H1 (cell line): ENCODE results near the gene WBP1. TPM values are rescaled to one million over a fixed set of nuclear protein-coding genes. Genes with fewer than 3 reads are reported as not detected.

ENCODE experiments used
- CTCF ChIA-PET: fragments of 300-600 bp; sonication (Branson Sonifier 250); formaldehyde crosslinking; loops from one replicate; lab custom pipeline; 2021; ENCODE audit not compliant: partially characterized antibody; lab: Charles Lee
- POLR2A ChIA-PET: fragments of 300-600 bp; sonication (Branson Sonifier 250); formaldehyde crosslinking; loops from one replicate; lab custom pipeline; 2021; ENCODE audit warnings: inconsistent platforms; ENCODE audit not compliant: partially characterized antibody; lab: Charles Lee
- DNase-seq, 2 experiments: peaks; one replicate each; pipeline versions ENCODE4 v3.0.0 to v3.0.0-alpha.2; 2010 to 2022; ENCODE audit warnings: low spot score in 2 of 2, low read depth in 1 of 2, mixed read lengths in 1 of 2
- FAIRE-seq: peaks from 2 replicates; lab custom pipeline; 2011; peaks lifted over from hg19 to GRCh38; lab: Jason Lieb, UNC
- H2AFZ ChIP-seq: 2 replicates; pipeline ENCODE4 v1.8.1; 2012; ENCODE audit warnings: low read length, inconsistent platforms
- H2AK5ac ChIP-seq: 2 replicates; pipeline ENCODE4 v1.6.1; 2013; ENCODE audit warnings: low read depth, low read length
- H2BK120ac ChIP-seq: replicated peaks from 2 replicates; pipeline ENCODE3; 2013; ENCODE audit warnings: low read depth, low read length, inconsistent platforms
- H2BK12ac ChIP-seq: 2 replicates; pipeline ENCODE4 v1.6.1; 2013; ENCODE audit warnings: low read depth, low read length
- H2BK15ac ChIP-seq: 2 replicates; pipeline ENCODE4 v1.6.1; 2013; ENCODE audit warnings: low read length
- H2BK20ac ChIP-seq: 2 replicates; pipeline ENCODE4 v1.6.1; 2013; ENCODE audit warnings: low read length
- H2BK5ac ChIP-seq: 2 replicates; pipeline ENCODE4 v1.6.1; 2013; ENCODE audit warnings: low read depth, low read length
- H3K14ac ChIP-seq: 2 replicates; pipeline ENCODE4 v1.6.1; 2013; ENCODE audit warnings: inconsistent platforms; ENCODE audit not compliant: insufficient read length
- H3K18ac ChIP-seq: 2 replicates; pipeline ENCODE4 v1.6.1; 2013; ENCODE audit warnings: low read length; ENCODE audit errors: extremely low read depth
- H3K23ac ChIP-seq: 2 replicates; pipeline ENCODE4 v1.6.1; 2013; ENCODE audit warnings: inconsistent platforms; ENCODE audit not compliant: insufficient read length
- H3K23me2 ChIP-seq: 2 replicates; pipeline ENCODE4 v1.6.1; 2013; ENCODE audit warnings: low read depth, low read length
- H3K27ac ChIP-seq: 2 replicates; pipeline ENCODE4 v1.6.1; 2011; ENCODE audit warnings: low read depth, low read length, inconsistent platforms
- H3K27me3 ChIP-seq, 4 experiments: replicated peaks in 1 of 4; 1 replicate in 1 of 4; 2 replicates in 3 of 4; pipeline versions ENCODE4 v1.6.1 to v1.8.1; 2011 to 2013; ENCODE audit warnings: low read length in 3 of 4, mild to moderate bottlenecking in 3 of 4, inconsistent platforms in 2 of 4, mixed read lengths in 2 of 4, moderate library complexity in 1 of 4; ENCODE audit not compliant: control insufficient read depth in 3 of 4, insufficient read depth in 3 of 4; ENCODE audit errors: extremely low read depth in 1 of 4
- H3K36me3 ChIP-seq, 4 experiments: 2 replicates each; pipeline versions ENCODE4 v1.6.1 to v1.8.1; 2011 to 2013; ENCODE audit warnings: mild to moderate bottlenecking in 4 of 4, low read length in 3 of 4, moderate library complexity in 2 of 4, control low read depth in 1 of 4, inconsistent platforms in 1 of 4; ENCODE audit not compliant: insufficient read depth in 4 of 4, control insufficient read depth in 2 of 4
- H3K4ac ChIP-seq: replicated peaks from 2 replicates; pipeline ENCODE3; 2013; ENCODE audit warnings: low read length, low read depth, mixed read lengths, inconsistent platforms; ENCODE audit not compliant: insufficient read length
- H3K4me1 ChIP-seq, 4 experiments: replicated peaks in 1 of 4; 1 replicate in 1 of 4; 2 replicates in 3 of 4; pipeline versions ENCODE4 v1.6.1 to v1.8.1; 2011 to 2013; ENCODE audit warnings: low read length in 3 of 4, inconsistent platforms in 2 of 4, mixed read lengths in 1 of 4; ENCODE audit not compliant: insufficient read depth in 4 of 4, control insufficient read depth in 3 of 4
- H3K4me2 ChIP-seq, 2 experiments: 2 replicates each; pipeline versions ENCODE4 v1.6.1 to v1.8.1; 2011 to 2013; ENCODE audit warnings: low read depth in 2 of 2, low read length in 2 of 2, control low read depth in 1 of 2, inconsistent platforms in 1 of 2, mild to moderate bottlenecking in 1 of 2; ENCODE audit not compliant: insufficient read depth in 1 of 2
- H3K4me3 ChIP-seq, 4 experiments: fragments of 200-600, 300-600 bp in 1 of 4; sonication (generic), shearing (Covaris generic), sonication (Bioruptor Twin) in 1 of 4; 2 replicates each; pipeline versions ENCODE4 v1.5.1 to v1.8.1; 2011 to 2016; ENCODE audit warnings: low read length in 4 of 4, low read depth in 3 of 4, control low read depth in 2 of 4, inconsistent platforms in 2 of 4, mild to moderate bottlenecking in 2 of 4, mixed read lengths in 1 of 4, moderate library complexity in 1 of 4; ENCODE audit not compliant: insufficient read depth in 2 of 4; ENCODE audit errors: extremely low read depth in 1 of 4
- H3K56ac ChIP-seq: replicated peaks from 2 replicates; pipeline ENCODE3; 2013; ENCODE audit warnings: low read depth, mild to moderate bottlenecking, mixed read lengths, low read length, inconsistent platforms; ENCODE audit not compliant: insufficient read length
- H3K79me1 ChIP-seq: 2 replicates; pipeline ENCODE4 v1.6.1; 2013; ENCODE audit warnings: low read depth, low read length, control low read depth
- H3K79me2 ChIP-seq, 2 experiments: 2 replicates each; pipeline versions ENCODE4 v1.6.1 to v1.8.1; 2012 to 2013; ENCODE audit warnings: low read length in 2 of 2, mild to moderate bottlenecking in 2 of 2, inconsistent platforms in 1 of 2; ENCODE audit not compliant: insufficient read depth in 2 of 2, control insufficient read depth in 1 of 2
- H3K9ac ChIP-seq, 4 experiments: replicated peaks in 1 of 4; 1 replicate in 1 of 4; 2 replicates in 3 of 4; pipeline versions ENCODE4 v1.6.1 to v1.8.1; 2011 to 2013; ENCODE audit warnings: low read depth in 3 of 4, low read length in 3 of 4, control low read depth in 2 of 4, mild to moderate bottlenecking in 2 of 4, moderate library complexity in 2 of 4, inconsistent platforms in 1 of 4; ENCODE audit errors: extremely low read depth in 1 of 4
- H3K9me3 ChIP-seq, 2 experiments: 2 replicates each; pipeline versions ENCODE4 v1.6.1 to v1.8.1; 2012 to 2013; ENCODE audit warnings: mild to moderate bottlenecking in 2 of 2, moderate library complexity in 2 of 2, control low read depth in 1 of 2, inconsistent platforms in 1 of 2, low read depth in 1 of 2, low read length in 1 of 2, mixed read lengths in 1 of 2; ENCODE audit not compliant: insufficient read depth in 2 of 2
- H4K20me1 ChIP-seq, 2 experiments: replicated peaks in 1 of 2; 2 replicates each; pipeline versions ENCODE3 to v1.8.1; 2011 to 2013; ENCODE audit warnings: inconsistent platforms in 2 of 2, low read length in 2 of 2, mild to moderate bottlenecking in 1 of 2; ENCODE audit not compliant: insufficient read depth in 2 of 2, control insufficient read depth in 1 of 2
- H4K5ac ChIP-seq: 2 replicates; pipeline ENCODE4 v1.6.1; 2013; ENCODE audit warnings: low read length, low read depth, mixed read lengths, inconsistent platforms; ENCODE audit not compliant: insufficient read length
- H4K8ac ChIP-seq: 2 replicates; pipeline ENCODE4 v1.8.0; 2013; ENCODE audit warnings: mild to moderate bottlenecking, moderate library complexity, low read length, inconsistent platforms; ENCODE audit not compliant: insufficient read depth; ENCODE audit errors: extremely low read depth
- H4K91ac ChIP-seq: replicated peaks from 2 replicates; pipeline ENCODE3; 2013; ENCODE audit warnings: low read length, mixed read lengths, inconsistent platforms; ENCODE audit not compliant: insufficient read length
- ATF2 ChIP-seq: IDR thresholded peaks from 2 replicates; pipeline ENCODE4 v1.6.1; 2012; ENCODE audit warnings: low read length, inconsistent platforms
- KDM1A ChIP-seq: fragments of 200-600, 300-600 bp; sonication (generic); IDR thresholded peaks from 2 replicates; pipeline ENCODE4 v1.7.1; 2016; ENCODE audit warnings: mild to moderate bottlenecking, low read length, borderline replicate concordance
- MAFK ChIP-seq: IDR thresholded peaks from 2 replicates; pipeline ENCODE4 v1.6.1; 2012; ENCODE audit warnings: low read depth, mild to moderate bottlenecking, improper control_type of control experiment, low read length
- NRF1 ChIP-seq: IDR thresholded peaks from 2 replicates; pipeline ENCODE4 v1.6.1; 2011; ENCODE audit warnings: mild to moderate bottlenecking, low read depth, low read length, improper control_type of control experiment
- POU5F1 ChIP-seq: IDR thresholded peaks from 2 replicates; pipeline ENCODE4 v1.6.1; 2011; ENCODE audit warnings: low read depth, mild to moderate bottlenecking, low read length, moderate library complexity
- SIX5 ChIP-seq: IDR thresholded peaks from 2 replicates; pipeline ENCODE4 v1.6.1; 2011; ENCODE audit warnings: mild to moderate bottlenecking, low read depth, low read length
- TEAD4 ChIP-seq: IDR thresholded peaks from 2 replicates; pipeline ENCODE4 v1.6.1; 2012; ENCODE audit warnings: low read depth, low read length, inconsistent platforms, mixed read lengths
- polyA plus RNA-seq, 7 experiments: library from polyadenylated mRNA; depleted of rRNA in 3 of 7; stranded (reverse) in 5 of 7; unstranded in 2 of 7; fragments of >200 nt in 5 of 7; fragments of 200-250 nt in 2 of 7; gene quantifications; 1 replicate in 5 of 7; 2 replicates in 1 of 7; 4 replicates in 1 of 7; pipeline versions ENCODE4 v1.2.1 to v1.2.3, GENCODE V29; 2011 to 2013; ENCODE audit warnings: missing spikeins in 2 of 7, mixed read lengths in 2 of 7
- total RNA-seq: library from RNA; stranded (reverse); fragmentation: NEBNext Ultra II Directional; extraction: Animal tissue kit (Norgen Biotek cat#: 25700); gene quantifications from 2 replicates; pipeline ENCODE4 v1.2.1, GENCODE V29; 2021

Gene WBP1
- total and polyA plus RNA-seq, 2 of the 8 experiments (the other 6 are each of a cell fraction or from before 2014, with no cell fraction given): 57.2 to 190 TPM

GRCh38 chr2:74500578-74500946 lies 42.3 kb downstream of the WBP1 start:
- Histone ChIP-seq H3K79me2 (no peaks in the 10 kb centered on the region), H3K4me1 (peaks cover 7 to 59% (median 38%) of the 10 kb centered on the region in 4 experiments), H3K9ac (no peak overlapping the region), H2BK120ac (no peak overlapping the region), H3K18ac (no peak overlapping the region), H3K14ac (no peak overlapping the region), H2AFZ (no peak overlapping the region), H3K4me3 (0 out of 8 replicates have a peak overlapping the region, but pooled peaks of 1 of the 4 experiments have one; percentile 57), H3K23ac (no peak overlapping the region), H3K27me3 (peaks cover 82 to 100% (median 100%) of the 10 kb centered on the region in 4 experiments), H3K56ac (no peak overlapping the region), H3K4me2 (peak overlapping the region in 1 of 2 experiments; percentile 78; a peak in 1 of 4 replicates), H3K4ac (no peak overlapping the region), H2BK5ac (no peak overlapping the region), H3K27ac (no peak overlapping the region), H2BK12ac (no peak overlapping the region), H4K20me1 (peaks cover 0 to 15% of the 10 kb centered on the region in 2 experiments), H2AK5ac (no peak overlapping the region), H4K8ac (no peak overlapping the region), H3K36me3 (peaks cover 0 to 5% (median 2%) of the 10 kb centered on the region in 4 experiments; a peak in 6 of 8 replicates), H3K79me1 (no peaks in the 10 kb centered on the region), H3K9me3 (no peaks in the 10 kb centered on the region), H2BK15ac (no peak overlapping the region), H3K23me2 (peaks cover 35% of the 10 kb centered on the region; the same call in 1 of the 2 replicates), H4K5ac (no peak overlapping the region), H4K91ac (no peak overlapping the region), H2BK20ac (no peak overlapping the region)
- POLR2A ChIA-PET: interaction anchor here (0.9 to 9.4 kb wide), 13 partner anchors 9 to 88 kb away, joined by 3 to 73 read pairs (median 3); partner anchors contain the start of genes AUP1, CCDC142, DQX1 and HTRA2
- TF ChIP-seq POU5F1: no peak
- TF ChIP-seq NRF1: no peak
- TF ChIP-seq ATF2: no peak
- TF ChIP-seq SIX5: no peak
- TF ChIP-seq MAFK: no peak
- TF ChIP-seq KDM1A: no peak
- TF ChIP-seq TEAD4: 0 out of 2 replicates have a peak, but pooled peaks have one; percentile 28
- CTCF ChIA-PET: interaction anchor here (0.7 to 5.1 kb wide), 15 partner anchors 9 to 91 kb away, joined by 3 to 24 read pairs (median 6); partner anchors contain the start of genes AUP1, CCDC142, HTRA2 and TLX2
- DNase-seq: peak in 1 of 2 experiments; percentile 50
- FAIRE-seq: no peak
